Stomach (tissue), 9 donors: ENCODE data around the gene CLSTN2. TPM values are rescaled to one million over a fixed set of nuclear protein-coding genes. Genes with fewer than 3 reads are reported as not detected.

Experiments
- DNase-seq, 2 donors: peaks; one replicate each; pipeline versions ENCODE4 v3.0.0 to v3.0.0-alpha.2; 2013 to 2019
- H3K27ac ChIP-seq, 5 donors: fragments of 200-600 bp in 4 of 5; sonication (generic) in 4 of 5; one replicate each; pipeline ENCODE4 v1.5.1; 2013 to 2019; ENCODE audit warnings: mild to moderate bottlenecking in 1 of 5, moderate library complexity in 1 of 5
- H3K27me3 ChIP-seq, 3 donors: fragments of 200-600 bp; sonication (generic); one replicate each; pipeline ENCODE4 v1.5.1; 2017 to 2019; ENCODE audit warnings: mixed run types in 1 of 3
- H3K36me3 ChIP-seq, 4 donors: fragments of 200-600 bp; sonication (generic); 1 replicate in 3 of 4; 2 replicates in 1 of 4; pipeline ENCODE4 v1.5.1; 2016 to 2019
- H3K4me1 ChIP-seq, 4 donors: fragments of 200-600 bp; sonication (generic); one replicate each; pipeline ENCODE4 v1.5.1; 2016 to 2019
- H3K4me3 ChIP-seq, 4 donors: fragments of 200-600 bp; sonication (generic) in 3 of 4; one replicate each; pipeline ENCODE4 v1.5.1; 2016 to 2019; ENCODE audit warnings: mild to moderate bottlenecking in 1 of 4
- H3K9me3 ChIP-seq, 4 donors: fragments of 200-600 bp; sonication (generic); one replicate each; pipeline ENCODE4 v1.5.1; 2016 to 2019
- EP300 ChIP-seq: sonication (generic); formaldehyde crosslinking; IDR thresholded peaks from one replicate; pipeline ENCODE4 v1.6.1; 2017; ENCODE audit warnings: antibody characterized with exemption
- POLR2A ChIP-seq, 4 donors: fragments of 450-650 bp; IDR thresholded peaks; one replicate each; pipeline ENCODE4 v1.6.1; 2016; ENCODE audit warnings: antibody characterized with exemption in 4 of 4, control low read depth in 2 of 4, mild to moderate bottlenecking in 1 of 4, moderate library complexity in 1 of 4
- POLR2AphosphoS5 ChIP-seq, 3 donors: sonication (generic); formaldehyde crosslinking; IDR thresholded peaks; one replicate each; pipeline ENCODE4 v1.6.1; 2016; ENCODE audit warnings: antibody characterized with exemption in 3 of 3
- WGBS, 5 donors: extraction: QIAGEN DNeasy Blood & Tissue Kit in 3 of 5; methylation state at CpG; one replicate each; pipeline versions ENCODE4 v1.1.5 to v1.1.7; 2013 to 2018; 5-methylcytosine and 5-hydroxymethylcytosine counted together
- intact Hi-C: fragments of 100-400 bp; cut with DNase I; formaldehyde crosslinking; loops from one replicate; pipeline ENCODE4 v1.15.1; 2023; ENCODE audit warnings: low total_unique reads
- polyA plus RNA-seq, 3 donors: library from polyadenylated mRNA; stranded (reverse); fragments of 200-250 nt; gene quantifications; one replicate each; pipeline ENCODE4 v1.2.3, GENCODE V29; 2013
- total RNA-seq, 5 donors: library from RNA; depleted of rRNA; stranded (reverse); fragments of >200 nt; gene quantifications; one replicate each; pipeline versions ENCODE4 v1.1.0 to v1.2.3, GENCODE V29; 2014 to 2016
- TF ChIP-seq, protein P1 (sequence below), 7 experiments: fragments of 450-650 bp in 4 of 7; fragments of 200-600 bp in 3 of 7; sonication (generic) in 3 of 7; IDR thresholded peaks; one replicate each; pipeline ENCODE4 v1.5.1; 2016 to 2019; ENCODE audit warnings: antibody characterized with exemption in 7 of 7, control low read depth in 2 of 7, mild to moderate bottlenecking in 1 of 7
- donor health status: healthy with polysubstance abuse.
- donor health status: Bipolar disorder and iron deficiency.
- donor health status: healthy.

The CLSTN2 gene
- total and polyA plus RNA-seq, 8 donors, result 0.10 to 5.4 (median 1.7) TPM

DNA sequence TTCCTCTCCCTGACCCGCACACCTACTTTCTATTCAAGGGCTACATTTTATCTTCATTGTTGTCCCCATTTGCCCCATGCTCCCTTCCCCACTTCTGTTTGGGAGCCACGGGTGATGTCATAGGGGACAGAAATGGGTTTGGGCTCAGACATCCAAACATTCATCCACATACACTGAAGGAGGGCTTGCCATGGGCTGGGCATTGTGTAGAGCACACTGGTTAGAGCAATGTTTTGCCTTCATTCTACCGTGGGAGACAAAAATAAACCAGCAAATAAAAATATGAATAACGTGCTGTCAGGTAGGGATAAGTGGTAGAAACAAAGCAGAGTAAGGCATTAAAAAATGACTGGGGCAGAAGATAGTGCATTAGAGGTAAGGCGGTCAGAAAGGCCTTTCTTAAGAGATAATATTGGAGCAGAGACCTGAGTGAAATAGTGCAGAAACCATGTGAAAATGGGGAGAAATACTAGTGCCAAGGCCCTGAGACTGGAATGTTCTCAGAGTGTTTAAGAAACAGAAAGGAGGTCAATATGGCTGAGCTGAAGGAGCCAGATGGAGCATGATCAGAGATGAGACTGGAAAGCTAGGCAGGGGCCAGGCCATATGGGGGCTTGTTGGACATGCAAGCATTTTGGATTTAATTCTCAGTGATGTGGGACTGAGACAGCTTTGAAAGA is 40.9 kb upstream of the CLSTN2 start:
- Histone ChIP-seq H3K27ac (peak overlapping the region in 1 of 5 donors; percentile 30), H3K4me1 (no peaks in the 10 kb centered on the region), H3K36me3 (no peaks in the 10 kb centered on the region), H3K9me3 (no peaks in the 10 kb centered on the region), H3K27me3 (no peaks in the 10 kb centered on the region), H3K4me3 (no peak overlapping the region)
- WGBS, 5 donors, result 75 to 85% (median 79%) methylated on average over 5 of the region's 5 CpGs
- TF ChIP-seq EP300, result no peak
- TF ChIP-seq POLR2A (IDR thresholded peaks at IDR 0.05), result no peak
- TF ChIP-seq POLR2AphosphoS5 (IDR thresholded peaks at IDR 0.05), result no peak
- TF ChIP-seq, protein P1, sequence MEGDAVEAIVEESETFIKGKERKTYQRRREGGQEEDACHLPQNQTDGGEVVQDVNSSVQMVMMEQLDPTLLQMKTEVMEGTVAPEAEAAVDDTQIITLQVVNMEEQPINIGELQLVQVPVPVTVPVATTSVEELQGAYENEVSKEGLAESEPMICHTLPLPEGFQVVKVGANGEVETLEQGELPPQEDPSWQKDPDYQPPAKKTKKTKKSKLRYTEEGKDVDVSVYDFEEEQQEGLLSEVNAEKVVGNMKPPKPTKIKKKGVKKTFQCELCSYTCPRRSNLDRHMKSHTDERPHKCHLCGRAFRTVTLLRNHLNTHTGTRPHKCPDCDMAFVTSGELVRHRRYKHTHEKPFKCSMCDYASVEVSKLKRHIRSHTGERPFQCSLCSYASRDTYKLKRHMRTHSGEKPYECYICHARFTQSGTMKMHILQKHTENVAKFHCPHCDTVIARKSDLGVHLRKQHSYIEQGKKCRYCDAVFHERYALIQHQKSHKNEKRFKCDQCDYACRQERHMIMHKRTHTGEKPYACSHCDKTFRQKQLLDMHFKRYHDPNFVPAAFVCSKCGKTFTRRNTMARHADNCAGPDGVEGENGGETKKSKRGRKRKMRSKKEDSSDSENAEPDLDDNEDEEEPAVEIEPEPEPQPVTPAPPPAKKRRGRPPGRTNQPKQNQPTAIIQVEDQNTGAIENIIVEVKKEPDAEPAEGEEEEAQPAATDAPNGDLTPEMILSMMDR (IDR thresholded peaks at IDR 0.05), result no peak
- no peak for DNase-seq
- intact Hi-C loops, result no loop called here

DNA sequence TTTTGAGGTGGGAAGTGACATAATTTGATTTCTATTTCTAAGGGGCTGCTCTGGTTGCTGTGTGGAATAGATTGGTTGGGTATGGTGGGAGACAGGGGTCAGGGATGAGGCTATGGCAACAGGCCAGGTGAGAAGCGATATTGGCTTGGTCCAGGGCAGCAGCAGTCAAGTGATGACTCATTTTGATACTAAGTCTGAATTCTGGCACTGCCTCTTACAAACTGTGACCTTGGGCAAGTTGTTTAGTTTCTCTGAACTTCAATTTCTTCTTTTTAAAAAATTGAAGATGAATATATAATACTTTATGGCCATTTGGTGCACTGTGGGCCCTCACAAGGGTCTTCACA is 40.4 kb upstream of the CLSTN2 start:
- 54 to 76% (median 62%) methylated on average over 1 of the region's 1 CpG for WGBS, 5 donors
- Histone ChIP-seq H3K36me3 (no peaks in the 10 kb centered on the region), H3K4me1 (no peaks in the 10 kb centered on the region), H3K9me3 (no peaks in the 10 kb centered on the region), H3K27me3 (no peaks in the 10 kb centered on the region), H3K27ac (no peak overlapping the region), H3K4me3 (no peak overlapping the region)
- TF ChIP-seq EP300 (no peak), POLR2AphosphoS5 (IDR thresholded peaks at IDR 0.05) (no peak), POLR2A (IDR thresholded peaks at IDR 0.05) (no peak)
- TF ChIP-seq, protein P1 (IDR thresholded peaks at IDR 0.05), result no peak
- DNase-seq, result no peak
- intact Hi-C loops, result no loop called here

DNA sequence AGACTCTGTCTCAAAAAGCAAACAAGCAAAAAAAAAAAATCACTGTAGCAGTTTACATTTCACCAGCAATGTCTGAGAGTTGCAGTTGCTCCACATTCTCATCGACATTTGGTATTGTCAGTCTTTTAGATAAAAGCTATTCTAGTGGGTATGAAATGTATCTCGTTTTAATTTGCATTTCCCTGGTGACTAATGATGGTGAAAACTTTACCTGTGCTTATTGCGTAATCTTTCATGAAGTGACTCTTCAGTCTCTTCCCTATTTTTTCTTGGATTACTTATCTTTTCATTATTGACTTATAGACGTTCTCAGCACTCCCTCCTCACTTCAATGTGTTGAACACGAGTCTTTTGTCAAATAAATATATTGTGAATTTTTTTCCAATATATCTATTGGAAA is 37.2 kb upstream of the CLSTN2 start:
- WGBS, 5 donors, result 65 to 79% (median 70%) methylated on average over 5 of the region's 5 CpGs
- no peak overlapping the region for H3K4me3 ChIP-seq
- no peaks in the 10 kb centered on the region for H3K36me3 ChIP-seq
- H3K9me3 ChIP-seq, result no peaks in the 10 kb centered on the region
- H3K4me1 ChIP-seq, result no peaks in the 10 kb centered on the region
- no peaks in the 10 kb centered on the region for H3K27me3 ChIP-seq
- no peak for DNase-seq
- intact Hi-C loops, result no loop called here
- H3K27ac ChIP-seq, result no peak overlapping the region
- TF ChIP-seq, protein P1 (IDR thresholded peaks at IDR 0.05), result no peak
- no peak for TF ChIP-seq POLR2AphosphoS5 (IDR thresholded peaks at IDR 0.05)
- TF ChIP-seq POLR2A (IDR thresholded peaks at IDR 0.05), result no peak
- TF ChIP-seq EP300, result no peak

DNA sequence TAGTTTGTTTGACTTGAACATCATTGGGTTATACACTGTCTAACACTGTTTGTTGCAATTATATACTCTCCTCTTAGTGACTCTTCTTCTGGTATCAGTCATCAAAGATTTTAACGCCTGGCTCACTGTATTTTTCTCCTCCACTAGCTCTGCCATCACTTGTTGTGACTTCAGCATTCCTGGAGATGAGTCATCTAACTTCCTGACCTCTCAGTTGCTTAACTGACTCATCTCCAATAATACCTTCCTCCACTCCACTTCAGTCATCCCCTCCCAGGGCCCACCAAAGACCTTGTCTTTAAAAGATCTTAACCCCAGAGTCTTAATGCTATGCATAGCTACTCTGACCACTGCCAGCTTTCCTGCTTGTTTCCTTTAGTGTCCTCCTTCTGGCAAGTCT is 28.6 kb upstream of the CLSTN2 start:
- Histone ChIP-seq H3K27me3 (no peaks in the 10 kb centered on the region), H3K4me1 (no peaks in the 10 kb centered on the region), H3K4me3 (no peak overlapping the region), H3K27ac (no peak overlapping the region), H3K9me3 (no peaks in the 10 kb centered on the region), H3K36me3 (no peaks in the 10 kb centered on the region)
- TF ChIP-seq POLR2A (IDR thresholded peaks at IDR 0.05) (no peak), POLR2AphosphoS5 (IDR thresholded peaks at IDR 0.05) (no peak), EP300 (no peak)
- TF ChIP-seq, protein P1 (IDR thresholded peaks at IDR 0.05), result no peak
- no peak for DNase-seq
- intact Hi-C loops, result no loop called here
- WGBS, 5 donors, result 52 to 67% (median 58%) methylated on average over 1 of the region's 1 CpG
